K562 (cell line): ENCODE results near the gene GKN1. TPM values are rescaled to one million over a fixed set of nuclear protein-coding genes. Genes with fewer than 3 reads are reported as not detected.
A peak's percentile ranks its signal among the peaks of the same experiment; 100 is the strongest.

Experiments
- ATAC-seq: fragments of 200-7000 bp; cut with Tn5 transposase; 3 replicates; pipeline ENCODE4 v1.9.1; 2020; ENCODE audit warnings: moderate library complexity
- Bru-seq: library from RNA; stranded (reverse); fragments of 400-500 nt; gene quantifications from one replicate; lab custom pipeline; 2021; lab: Mats Ljungman, UMichigan
- BruChase-seq, 2 experiments: library from RNA; stranded (reverse); fragments of 400-500 nt; gene quantifications; one replicate each; lab custom pipeline; 2021; lab: Mats Ljungman, UMichigan
- BruUV-seq: library from RNA; stranded (reverse); fragments of 400-500 nt; replicated peaks from 2 replicates; lab custom pipeline; 2021; lab: Mats Ljungman, UMichigan
- CTCF ChIA-PET: fragments of 300-600 bp; formaldehyde crosslinking; extraction: SDS; loops from one replicate; lab custom pipeline; 2021; ENCODE audit warnings: low intra/inter-chr PET ratio; lab: Yijun Ruan, JAX
- POLR2A ChIA-PET: fragments of 300-600, 350-650 bp; sonication (Branson Sonifier 250); formaldehyde crosslinking; extraction: SDS; loops from one replicate; lab custom pipeline; 2021; ENCODE audit warnings: antibody characterized with exemption, inconsistent platforms; lab: Yijun Ruan, JAX
- DNase-seq, 4 experiments: peaks; one replicate each; pipeline versions ENCODE4 v3.0.0 to v3.0.0-alpha.2; 2011 to 2018; ENCODE audit warnings: low spot score in 3 of 4, mixed read lengths in 3 of 4; ENCODE audit errors: extremely low read depth in 1 of 4
- FAIRE-seq: peaks from 2 replicates; lab custom pipeline; 2011; peaks lifted over from hg19 to GRCh38; lab: Jason Lieb, UNC
- H2AFZ ChIP-seq: 2 replicates; pipeline ENCODE4 v1.6.0; 2011; ENCODE audit warnings: low read depth, low read length, control low read depth, inconsistent platforms
- H3K27ac ChIP-seq: fragments of 200-600 bp; 3 replicates; pipeline ENCODE4 v1.8.0; 2011; ENCODE audit warnings: low read depth, mild to moderate bottlenecking, control low read depth, inconsistent platforms, low read length, moderate library complexity, mixed read lengths; ENCODE audit errors: extremely low read depth
- H3K27me3 ChIP-seq, 2 experiments: fragments of 300-600 bp in 1 of 2; 2 replicates in 1 of 2; 3 replicates in 1 of 2; pipeline versions ENCODE4 v1.6.0 to v1.8.0; 2011; ENCODE audit warnings: inconsistent platforms in 2 of 2, low read length in 2 of 2, mild to moderate bottlenecking in 1 of 2, mixed read lengths in 1 of 2, moderate library complexity in 1 of 2; ENCODE audit not compliant: control insufficient read depth in 2 of 2, insufficient read depth in 2 of 2
- H3K36me3 ChIP-seq: fragments of 300-600 bp; 3 replicates; pipeline ENCODE4 v1.8.0; 2011; ENCODE audit warnings: mild to moderate bottlenecking, low read length, inconsistent platforms; ENCODE audit not compliant: control insufficient read depth, insufficient read depth
- H3K4me1 ChIP-seq, 2 experiments: fragments of 200-600 bp in 1 of 2; replicated peaks in 1 of 2; 2 replicates in 1 of 2; 3 replicates in 1 of 2; pipeline versions ENCODE4 v1.5.1 to v1.8.0; 2011; ENCODE audit warnings: inconsistent platforms in 2 of 2, low read length in 2 of 2, mild to moderate bottlenecking in 1 of 2, mixed read lengths in 1 of 2, moderate library complexity in 1 of 2; ENCODE audit not compliant: control insufficient read depth in 2 of 2, insufficient read depth in 2 of 2
- H3K4me2 ChIP-seq: 2 replicates; pipeline ENCODE4 v1.6.1; 2011; ENCODE audit warnings: low read length, control low read depth, inconsistent platforms, mixed read lengths; ENCODE audit not compliant: insufficient read depth
- H3K4me3 ChIP-seq: fragments of 200-600 bp; sonication (generic), shearing (Covaris generic); 2 replicates; pipeline ENCODE4 v1.5.1; 2016; ENCODE audit warnings: control low read depth, inconsistent platforms
- H3K79me2 ChIP-seq: fragments of 200-600 bp; 3 replicates; pipeline ENCODE4 v1.8.0; 2011; ENCODE audit warnings: low read length, inconsistent platforms; ENCODE audit not compliant: control insufficient read depth, insufficient read depth
- H3K9ac ChIP-seq, 2 experiments: 2 replicates each; pipeline versions ENCODE4 v1.6.0 to v1.6.1; 2011; ENCODE audit warnings: low read depth in 2 of 2, low read length in 2 of 2, control low read depth in 1 of 2, inconsistent platforms in 1 of 2, mild to moderate bottlenecking in 1 of 2, mixed read lengths in 1 of 2; ENCODE audit not compliant: insufficient read depth in 1 of 2
- H3K9me1 ChIP-seq: one replicate; pipeline ENCODE4 v1.6.0; 2011; ENCODE audit warnings: inconsistent platforms, mild to moderate bottlenecking, low read length, moderate library complexity; ENCODE audit not compliant: control insufficient read depth, insufficient read depth
- H3K9me3 ChIP-seq: replicated peaks from 2 replicates; pipeline ENCODE4 v1.5.1; 2011; ENCODE audit warnings: low read depth, low read length, inconsistent platforms; ENCODE audit not compliant: control insufficient read depth, insufficient read depth
- H4K20me1 ChIP-seq: replicated peaks from 2 replicates; pipeline ENCODE4 v1.6.1; 2011; ENCODE audit warnings: low read length, inconsistent platforms, mixed read lengths; ENCODE audit not compliant: control insufficient read depth, insufficient read depth
- CAMTA2 ChIP-seq: fragments of 250-450 bp; sonication (Bioruptor Pico); conservative IDR thresholded peaks from 2 replicates; pipeline ENCODE4 v1.5.1; 2022
- CC2D1A ChIP-seq: fragments of 450-650 bp; IDR thresholded peaks from 2 replicates; pipeline ENCODE4 v1.6.1; 2017; ENCODE audit warnings: mild to moderate bottlenecking
- CGGBP1 ChIP-seq: fragments of 250-450 bp; sonication (Bioruptor Pico); IDR thresholded peaks from 2 replicates; pipeline ENCODE4 v1.9.0; 2021; ENCODE audit warnings: mild to moderate bottlenecking
- CREBBP ChIP-seq: IDR thresholded peaks from one replicate; pipeline ENCODE4 v1.6.1; 2012; ENCODE audit warnings: low read depth, mild to moderate bottlenecking, control low read depth, inconsistent platforms, low read length
- HDAC3 ChIP-seq: fragments of 450-650 bp; IDR thresholded peaks from 2 replicates; pipeline ENCODE4 v1.6.1; 2018; ENCODE audit warnings: borderline replicate concordance, mild to moderate bottlenecking, moderate library complexity; ENCODE audit not compliant: partially characterized antibody
- MAFG ChIP-seq: fragments of 450-650 bp; conservative IDR thresholded peaks from 2 replicates; pipeline ENCODE4 v1.6.1; 2016; ENCODE audit warnings: missing genetic modification characterization, missing compliant biosample characterization
- MEIS2 ChIP-seq: fragments of 450-650 bp; IDR thresholded peaks from 2 replicates; pipeline ENCODE4 v1.6.1; 2014; ENCODE audit warnings: mild to moderate bottlenecking; ENCODE audit not compliant: partially characterized antibody
- MIER1 ChIP-seq: fragments of 450-650 bp; IDR thresholded peaks from 2 replicates; pipeline ENCODE4 v1.6.1; 2016; ENCODE audit warnings: antibody characterized with exemption, mild to moderate bottlenecking, low read depth
- NONO ChIP-seq, 2 experiments: fragments of 200-400 bp in 1 of 2; fragments of 450-650 bp in 1 of 2; formaldehyde crosslinking in 1 of 2; IDR thresholded peaks; 2 replicates each; pipeline ENCODE4 v1.6.1; 2017; ENCODE audit warnings: low read depth in 2 of 2, mild to moderate bottlenecking in 2 of 2, moderate library complexity in 2 of 2, low read length in 1 of 2
- POLR2G ChIP-seq: fragments of 200-400 bp; formaldehyde crosslinking; IDR thresholded peaks from 2 replicates; pipeline ENCODE4 v1.6.1; 2017; ENCODE audit warnings: low read depth, mild to moderate bottlenecking, antibody characterized with exemption, low read length, moderate library complexity
- RFX5 ChIP-seq: IDR thresholded peaks from 2 replicates; pipeline ENCODE4 v1.6.1; 2011; ENCODE audit warnings: low read depth, mild to moderate bottlenecking, improper control_type of control experiment, low read length
- SAFB2 ChIP-seq: fragments of 200-400 bp; formaldehyde crosslinking; IDR thresholded peaks from 2 replicates; pipeline ENCODE4 v1.6.1; 2018; ENCODE audit warnings: borderline replicate concordance, low read length, low read depth, moderate library complexity; ENCODE audit not compliant: severe bottlenecking
- SNAPC5 ChIP-seq: fragments of 250-450 bp; sonication (Bioruptor Pico); IDR thresholded peaks from 2 replicates; pipeline ENCODE4 v1.8.0; 2021; ENCODE audit warnings: moderate library complexity, mild to moderate bottlenecking, inconsistent platforms
- SRSF9 ChIP-seq: fragments of 200-400 bp; formaldehyde crosslinking; IDR thresholded peaks from 2 replicates; pipeline ENCODE4 v1.6.1; 2017; ENCODE audit warnings: low read depth, low read length, borderline replicate concordance
- TEAD4 ChIP-seq, 2 experiments: sonication (generic) in 1 of 2; formaldehyde crosslinking in 1 of 2; IDR thresholded peaks; 2 replicates each; pipeline versions ENCODE4 v1.6.1 to v1.8.0; 2012 to 2022; ENCODE audit warnings: borderline replicate concordance in 1 of 2, inconsistent platforms in 1 of 2, low read length in 1 of 2, mild to moderate bottlenecking in 1 of 2, missing genetic modification reagents in 1 of 2
- ZEB2 ChIP-seq: fragments of 450-650 bp; IDR thresholded peaks from 2 replicates; pipeline ENCODE4 v1.6.1; 2016
- ZNF12 ChIP-seq: sonication (generic); formaldehyde crosslinking; IDR thresholded peaks from 2 replicates; pipeline ENCODE4 v1.4.0; 2020; ENCODE audit warnings: mild to moderate bottlenecking, missing genetic modification reagents
- ZNF316 ChIP-seq: fragments of 450-650 bp; IDR thresholded peaks from 2 replicates; pipeline ENCODE4 v1.6.1; 2016
- ZNF79 ChIP-seq: fragments of 250-450 bp; sonication (Bioruptor Pico); IDR thresholded peaks from 2 replicates; pipeline ENCODE4 v1.4.0; 2020; ENCODE audit warnings: low read depth, mild to moderate bottlenecking, moderate library complexity
- WGBS: fragments of 100-300 bp; shearing (Covaris generic); methylation state at CpG from one replicate; pipeline ENCODE4 v1.1.6; 2016; ENCODE audit warnings: low coverage, mixed read lengths; ENCODE audit not compliant: insufficient coverage; ENCODE audit errors: missing lambda C conversion rate; 5-methylcytosine and 5-hydroxymethylcytosine counted together
- in situ Hi-C: fragments of 300-500 bp; cut with MboI; formaldehyde crosslinking; loops from 4 replicates; pipeline ENCODE4 v1.15.0; 2018; ENCODE audit warnings: inconsistent platforms, mixed read lengths
- intact Hi-C: fragments of 100-400 bp; cut with micrococcal nuclease; formaldehyde crosslinking; loops from 2 replicates; pipeline ENCODE4 v1.14.2; 2022
- long read RNA-seq, 3 experiments: library from polyadenylated mRNA in 2 of 3; library from RNA in 1 of 3; unstranded in 2 of 3; stranded (forward) in 1 of 3; transcript quantifications; one replicate each; pipeline ENCODE4 v2.0.0, GENCODE V29; 2019 to 2022
- polyA minus RNA-seq, 3 experiments: library from RNA; depleted of rRNA, polyadenylated mRNA; stranded (reverse); fragments of >200 nt; gene quantifications; 2 replicates each; pipeline ENCODE4 v1.2.3, GENCODE V29; 2011
- polyA plus RNA-seq, 8 experiments: library from polyadenylated mRNA; depleted of rRNA in 4 of 8; stranded (reverse) in 5 of 8; unstranded in 3 of 8; fragments of >200 nt; fragmentation: Nextera tagmentation in 2 of 8; fragmentation: Illumina TruSeq in 1 of 8; extraction: Ambion mirVana in 2 of 8; extraction: Trizol in 1 of 8; gene quantifications; 2 replicates each; pipeline versions ENCODE4 v1.2.1 to v1.2.3, GENCODE V29; 2011 to 2014; ENCODE audit warnings: inconsistent platforms in 1 of 8, missing spikeins in 1 of 8
- total RNA-seq, 7 experiments: library from RNA; depleted of rRNA in 6 of 7; stranded (reverse); fragments of >200 nt in 6 of 7; fragmentation: Illumina TruSeq in 2 of 7; extraction: Trizol in 2 of 7; gene quantifications; 2 replicates each; pipeline versions ENCODE4 v1.2.1 to v1.2.3, GENCODE V29; 2011 to 2021; ENCODE audit warnings: low replicate concordance in 1 of 7

Gene GKN1
- total RNA-seq (2011; cell fraction: chromatin; rRNA removed; ENCODE audit: low replicate concordance), result not detected in 2 replicates
- total RNA-seq (2011; cell fraction: nucleolus; rRNA removed), result not detected in 2 replicates
- total RNA-seq (2011; cell fraction: nucleoplasm; rRNA removed), result not detected in 2 replicates
- total RNA-seq (2014; rRNA removed) (not detected in 2 replicates), total RNA-seq (2014; rRNA removed; fragmentation: Illumina TruSeq; extraction: Trizol) (not detected in 2 replicates), total RNA-seq (2015; rRNA removed; fragmentation: Illumina TruSeq; extraction: Trizol) (not detected in 2 replicates), total RNA-seq (2021) (not detected in 2 replicates), polyA plus RNA-seq (2011; rRNA removed) (not detected in 2 replicates), polyA plus RNA-seq (2014; fragmentation: Illumina TruSeq; extraction: Trizol) (not detected in 2 replicates), polyA plus RNA-seq (2014; fragmentation: Nextera tagmentation; extraction: Ambion mirVana) (not detected), polyA plus RNA-seq (2014; rRNA removed) (not detected in 2 replicates), polyA minus RNA-seq (2011; rRNA and poly(A)+ RNA removed) (not detected in 2 replicates), Bru-seq, nascent RNA (not detected), BruChase-seq, experiment 1, labeled RNA remaining after a 2-hour chase (not detected), BruChase-seq, experiment 2, labeled RNA remaining after a 6-hour chase (not detected)
- polyA plus RNA-seq (2011; cell fraction: cytosol; rRNA removed), result not detected in 2 replicates
- not detected in 2 replicates for polyA plus RNA-seq (2011; cell fraction: nucleus; rRNA removed)
- polyA plus RNA-seq (2012), result not detected in 2 replicates
- polyA minus RNA-seq (2011; cell fraction: cytosol; rRNA and poly(A)+ RNA removed), result not detected in 2 replicates
- not detected in 2 replicates for polyA minus RNA-seq (2011; cell fraction: nucleus; rRNA and poly(A)+ RNA removed)
- long read RNA-seq, experiment 1, result 0 reads
- long read RNA-seq, experiment 2, result 0 reads
- long read RNA-seq, experiment 3, result 0 reads

GRCh38 chr2:68974251-68974650 lies at the start of gene GKN1:
GKN1 (plus strand) TSS chr2:68974636; CDS start chr2:68974678, 42 bp downstream.
- Histone ChIP-seq H3K9me3 (no peaks in the 10 kb centered on the region), H3K9me1 (no peaks in the 10 kb centered on the region), H3K9ac (no peak within 1 kb of the TSS), H3K4me1 (no peaks in the 10 kb centered on the region), H3K79me2 (no peaks in the 10 kb centered on the region), H4K20me1 (no peaks in the 10 kb centered on the region), H3K36me3 (no peaks in the 10 kb centered on the region), H3K27me3 (peaks cover 4 to 5% of the 10 kb centered on the region in 2 experiments; a peak in 4 of 5 replicates), H3K4me2 (no peak within 1 kb of the TSS), H2AFZ (no peak within 1 kb of the TSS), H3K27ac (no peak within 1 kb of the TSS), H3K4me3 (no peak within 1 kb of the TSS)
- WGBS, result 2% methylated on average over 3 of the region's 3 CpGs
- ChIA-PET POLR2A (interaction anchor here (0.7 kb wide), 1 partner anchor 107 kb away, joined by 3 read pairs; no protein-coding TSS in a partner anchor), CTCF (no interaction called here)
- FAIRE-seq (no peak), DNase-seq (no peak), ATAC-seq (no peak)
- intact Hi-C loops (no loop called here), in situ Hi-C loops (no loop called here)
- no TSS peak for BruUV-seq
- TF ChIP-seq RFX5 (no peak), ZEB2 (no peak), SNAPC5 (CRISPR knock-in tag) (no peak), NONO (IDR thresholded peaks at IDR 0.05; ENCODE audit: low read depth in 2 of 2, low read length in 1 of 2) (no peak), SAFB2 (no peak), TEAD4 (IDR thresholded peaks at IDR 0.05; ENCODE audit: low read length) (no peak), TEAD4 (CRISPR knock-in tag; IDR thresholded peaks at IDR 0.05; ENCODE audit: borderline replicate concordance) (no peak), CGGBP1 (CRISPR knock-in tag) (no peak), MIER1 (no peak), MAFG (tag) (0 out of 2 replicates have a peak, but pooled peaks have one; percentile 15), SRSF9 (no peak), ZNF12 (no peak), ZNF79 (CRISPR knock-in tag) (no peak), CREBBP (no peak), CC2D1A (no peak), MEIS2 (peak; percentile 9), HDAC3 (no peak), CAMTA2 (CRISPR knock-in tag) (no peak), ZNF316 (0 out of 2 replicates have a peak, but pooled peaks have one; percentile 3), POLR2G (no peak)
